ENCODE results near the gene KCNJ12.
"Not testable (repeated sequence)": the region's sequence is repeated elsewhere in the genome, so short reads cannot be mapped to it uniquely, and the experiment has no call there.

Gene KCNJ12

DNA sequence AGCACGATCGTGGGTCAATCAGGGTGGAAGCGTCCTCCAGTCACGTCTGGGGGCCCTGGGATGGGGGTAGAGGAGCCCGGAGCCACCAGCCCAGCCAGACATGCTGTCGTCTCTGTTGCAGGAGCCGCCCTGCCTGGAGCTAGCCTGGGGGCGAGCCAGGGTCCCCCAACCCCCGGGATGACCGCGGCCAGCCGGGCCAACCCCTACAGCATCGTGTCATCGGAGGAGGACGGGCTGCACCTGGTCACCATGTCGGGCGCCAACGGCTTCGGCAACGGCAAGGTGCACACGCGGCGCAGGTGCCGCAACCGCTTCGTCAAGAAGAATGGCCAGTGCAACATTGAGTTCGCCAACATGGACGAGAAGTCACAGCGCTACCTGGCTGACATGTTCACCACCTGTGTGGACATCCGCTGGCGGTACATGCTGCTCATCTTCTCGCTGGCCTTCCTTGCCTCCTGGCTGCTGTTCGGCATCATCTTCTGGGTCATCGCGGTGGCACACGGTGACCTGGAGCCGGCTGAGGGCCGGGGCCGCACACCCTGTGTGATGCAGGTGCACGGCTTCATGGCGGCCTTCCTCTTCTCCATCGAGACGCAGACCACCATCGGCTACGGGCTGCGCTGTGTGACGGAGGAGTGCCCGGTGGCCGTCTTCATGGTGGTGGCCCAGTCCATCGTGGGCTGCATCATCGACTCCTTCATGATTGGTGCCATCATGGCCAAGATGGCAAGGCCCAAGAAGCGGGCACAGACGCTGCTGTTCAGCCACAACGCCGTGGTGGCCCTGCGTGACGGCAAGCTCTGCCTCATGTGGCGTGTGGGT lies 39.2 kb downstream of the KCNJ12 start:
- H3K27me3 Mint-ChIP-seq, H3K27ac Mint-ChIP-seq, H3K4me3 Mint-ChIP-seq: not testable (repeated sequence)

DNA sequence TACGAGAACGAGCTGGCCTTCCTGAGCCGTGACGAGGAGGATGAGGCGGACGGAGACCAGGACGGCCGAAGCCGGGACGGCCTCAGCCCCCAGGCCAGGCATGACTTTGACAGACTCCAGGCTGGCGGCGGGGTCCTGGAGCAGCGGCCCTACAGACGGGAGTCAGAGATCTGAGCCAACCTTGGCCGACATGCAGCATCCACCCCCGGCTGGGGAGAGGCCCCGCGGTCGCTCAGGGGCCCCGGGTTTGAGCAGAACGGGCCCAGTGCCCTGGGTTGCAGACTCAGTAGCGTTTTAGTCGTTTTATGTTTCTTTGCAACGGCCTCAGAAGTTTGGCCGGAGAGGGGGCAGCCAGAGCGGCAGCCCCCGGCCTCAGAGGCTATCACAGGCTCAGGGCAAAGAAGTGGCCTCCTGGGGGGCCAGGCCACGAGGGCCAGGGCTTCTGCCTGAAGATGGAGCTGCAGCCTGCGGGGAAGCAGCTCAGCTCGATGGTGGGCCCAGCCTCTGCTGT lies 40.4 kb downstream of the KCNJ12 start:
- not testable (repeated sequence) for H3K4me3 Mint-ChIP-seq, H3K36me3 Mint-ChIP-seq, H3K27me3 Mint-ChIP-seq, H3K27ac Mint-ChIP-seq, H3K9me3 Mint-ChIP-seq
- H3K4me1 Mint-ChIP-seq = peaks cover 17% of the 10 kb centered on the region

More for the DNA sequence above, 39.2 kb downstream of the KCNJ12 start:
- H3K9me3 Mint-ChIP-seq, H3K36me3 Mint-ChIP-seq: not testable (repeated sequence)
- peaks cover 17% of the 10 kb centered on the region for H3K4me1 Mint-ChIP-seq

DNA sequence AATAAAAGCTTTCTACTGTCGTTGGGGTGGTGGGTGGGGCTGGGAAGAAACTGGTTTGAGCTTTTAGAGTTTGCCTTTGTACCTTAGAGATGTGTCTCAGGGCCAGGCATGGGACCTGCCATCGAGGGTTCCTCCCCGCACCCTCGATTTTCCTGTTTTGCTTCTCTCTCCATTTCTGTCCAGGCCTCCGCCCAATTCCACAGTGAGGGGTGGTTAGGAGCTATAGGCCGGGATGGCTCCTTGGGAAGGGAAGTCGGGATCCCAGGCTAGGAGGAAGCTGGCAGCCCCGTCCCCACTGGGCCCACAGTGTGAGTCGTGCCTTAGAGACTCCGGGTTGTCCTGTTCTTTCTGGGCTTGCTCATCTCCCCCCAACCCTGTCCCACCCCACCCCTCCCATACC lies 41.2 kb downstream of the KCNJ12 start:
- H3K27me3 Mint-ChIP-seq, H3K27ac Mint-ChIP-seq, H3K9me3 Mint-ChIP-seq, H3K4me3 Mint-ChIP-seq, H3K36me3 Mint-ChIP-seq: not testable (repeated sequence)
- H3K4me1 Mint-ChIP-seq = peaks cover 21% of the 10 kb centered on the region

DNA sequence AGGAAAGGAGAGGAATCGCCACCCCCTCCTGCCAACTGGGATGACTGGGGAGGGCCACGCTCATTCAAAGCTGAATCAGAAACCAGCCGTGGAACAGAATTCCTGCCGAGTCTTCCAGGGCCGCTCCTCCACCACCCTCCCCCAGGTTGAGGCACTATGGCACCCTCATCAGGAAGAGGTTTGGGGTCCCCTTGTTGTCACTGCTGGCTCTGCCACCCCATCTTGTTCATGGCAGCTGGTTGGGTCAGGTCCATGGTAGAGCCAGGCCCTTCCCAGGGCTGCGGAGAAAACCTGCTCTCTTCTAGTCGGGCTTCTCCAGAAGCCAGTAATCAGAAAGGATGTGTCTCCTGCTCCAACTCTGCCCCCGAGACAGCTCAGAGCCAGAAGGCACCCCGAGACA lies 41.8 kb downstream of the KCNJ12 start:
- no peak overlapping the region for H3K27ac Mint-ChIP-seq
- H3K36me3 Mint-ChIP-seq = no peaks in the 10 kb centered on the region
- no peaks in the 10 kb centered on the region for H3K9me3 Mint-ChIP-seq
- no peaks in the 10 kb centered on the region for H3K27me3 Mint-ChIP-seq
- H3K4me3 Mint-ChIP-seq = no peak overlapping the region
- peaks cover 21% of the 10 kb centered on the region for H3K4me1 Mint-ChIP-seq

DNA sequence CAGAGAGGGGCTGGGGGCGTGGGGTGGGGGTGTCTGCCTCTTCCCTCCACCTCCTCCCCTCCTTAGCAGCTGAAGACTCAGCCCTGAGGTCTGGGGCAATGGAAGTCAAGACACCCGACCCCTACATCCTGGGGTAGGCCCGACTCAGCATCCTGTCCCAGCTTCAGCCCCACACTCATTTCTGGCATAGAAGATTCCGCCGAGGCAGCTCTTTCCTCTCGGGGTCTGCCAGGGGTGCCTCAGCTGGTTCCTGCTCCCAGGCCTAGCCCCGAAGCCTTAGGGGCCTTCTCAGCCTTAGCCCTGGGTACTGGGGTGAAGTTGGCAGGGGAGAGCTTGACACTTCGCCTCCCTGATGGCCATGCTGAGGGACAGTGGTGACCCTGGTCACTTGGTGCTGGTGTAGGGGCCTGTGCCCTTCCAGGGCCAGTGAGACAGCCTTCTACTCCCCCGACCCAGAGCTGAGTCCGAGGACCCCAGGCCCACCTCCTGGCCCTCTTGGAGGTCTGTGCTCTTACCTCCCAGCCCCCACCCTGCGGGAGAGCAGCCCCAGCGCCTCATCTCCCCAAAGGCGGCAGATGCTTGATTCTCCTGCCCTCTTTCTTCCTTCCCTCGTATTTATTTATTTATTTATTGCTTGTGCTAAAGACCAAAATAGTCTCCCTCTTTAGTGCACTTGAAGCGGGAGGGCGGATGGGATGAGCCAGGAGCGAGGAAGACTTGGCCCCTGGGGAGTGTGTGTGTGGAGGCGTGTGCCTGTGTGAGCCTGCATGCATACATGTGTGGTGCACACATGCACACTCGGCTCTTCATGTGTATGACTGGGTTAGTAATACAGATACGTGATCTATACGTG lies 42.5 kb downstream of the KCNJ12 start:
- H3K4me3 Mint-ChIP-seq = peak overlapping the region; percentile 82
- no peaks in the 10 kb centered on the region for H3K27me3 Mint-ChIP-seq
- H3K27ac Mint-ChIP-seq = peak overlapping the region; percentile 68
- H3K4me1 Mint-ChIP-seq = peaks cover 21% of the 10 kb centered on the region
- H3K9me3 Mint-ChIP-seq = no peaks in the 10 kb centered on the region
- H3K36me3 Mint-ChIP-seq = no peaks in the 10 kb centered on the region

DNA sequence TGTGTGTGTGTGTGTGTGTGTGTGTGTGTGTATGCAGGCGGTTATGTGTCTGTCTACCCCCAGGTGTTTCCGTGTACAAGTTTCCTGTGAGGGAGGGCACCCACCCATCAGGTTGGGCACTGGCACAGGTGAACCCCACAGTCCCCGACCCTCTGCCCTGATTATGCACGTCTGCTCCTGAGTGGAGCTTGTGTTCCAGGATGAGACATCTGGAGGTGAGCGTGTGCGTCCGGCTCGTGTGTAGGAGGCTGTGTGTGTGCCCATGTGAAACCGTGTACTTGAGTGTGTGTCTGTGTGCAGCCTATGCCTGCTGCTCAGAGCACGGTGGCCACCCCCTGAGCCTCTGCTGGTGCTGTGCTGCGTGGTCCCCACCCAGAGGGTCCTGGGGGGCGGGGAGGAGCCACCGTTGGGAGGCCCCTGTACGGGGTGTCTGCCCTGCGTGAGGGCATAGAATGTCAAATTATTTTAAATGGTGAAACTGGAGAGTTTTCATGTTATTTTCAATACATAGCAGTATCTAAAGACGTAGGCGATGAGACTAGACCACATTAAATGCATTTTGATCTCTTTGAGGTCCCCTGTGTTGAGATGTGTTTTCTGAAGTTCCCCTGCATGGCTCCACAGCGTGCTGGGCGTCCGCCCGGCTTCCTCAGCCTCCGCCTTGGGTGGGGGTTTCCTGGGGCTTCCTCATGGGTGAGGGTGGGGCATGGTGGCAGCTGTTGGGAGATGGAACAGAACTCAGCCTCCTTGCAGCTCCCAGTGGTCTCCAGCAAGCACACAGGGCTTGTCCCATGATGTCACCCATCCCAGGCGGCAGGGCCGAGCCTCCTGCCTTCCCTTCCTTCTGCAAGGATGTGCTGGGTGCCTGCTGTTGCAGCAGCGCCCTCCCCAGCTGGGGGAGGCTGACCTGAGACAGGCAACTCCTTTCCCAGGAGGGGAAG lies 43.4 kb downstream of the KCNJ12 start:
- Mint-ChIP-seq H3K27ac (peak overlapping the region; percentile 68), H3K27me3 (no peaks in the 10 kb centered on the region), H3K4me3 (peak overlapping the region; percentile 82), H3K36me3 (no peaks in the 10 kb centered on the region), H3K4me1 (peaks cover 21% of the 10 kb centered on the region), H3K9me3 (no peaks in the 10 kb centered on the region)

DNA sequence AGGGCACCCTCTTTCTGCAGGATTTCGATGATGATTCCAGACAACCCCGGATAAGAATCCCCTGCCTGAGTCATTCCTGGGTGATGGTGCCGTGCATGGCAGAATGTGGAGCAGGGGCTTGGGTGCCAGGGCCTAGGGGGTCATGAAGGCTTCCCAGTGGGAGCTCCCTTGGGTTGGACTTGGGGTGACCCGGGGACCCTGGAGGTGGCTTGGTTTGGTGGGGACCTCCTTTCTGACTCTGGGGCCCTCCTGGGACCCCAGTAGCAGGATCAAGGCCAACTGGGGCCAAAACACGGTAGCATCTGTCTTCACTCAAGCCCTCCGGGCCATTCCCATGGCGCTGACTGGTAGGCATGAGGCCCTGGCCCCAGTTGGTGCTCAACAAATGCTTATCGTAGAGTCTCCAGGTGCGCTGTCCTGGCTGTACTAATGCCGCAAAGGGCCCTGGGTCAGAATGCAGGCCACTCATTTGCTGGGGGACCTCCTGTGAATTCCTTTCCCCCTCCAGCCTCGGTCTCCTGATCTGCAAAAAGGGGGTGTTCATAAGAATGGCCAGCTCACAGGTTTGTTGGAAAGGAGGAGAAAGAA lies 44.4 kb downstream of the KCNJ12 start:
- H3K4me3 Mint-ChIP-seq, H3K27ac Mint-ChIP-seq, H3K9me3 Mint-ChIP-seq, H3K27me3 Mint-ChIP-seq, H3K36me3 Mint-ChIP-seq: not testable (repeated sequence)
- H3K4me1 Mint-ChIP-seq = peaks cover 25% of the 10 kb centered on the region

DNA sequence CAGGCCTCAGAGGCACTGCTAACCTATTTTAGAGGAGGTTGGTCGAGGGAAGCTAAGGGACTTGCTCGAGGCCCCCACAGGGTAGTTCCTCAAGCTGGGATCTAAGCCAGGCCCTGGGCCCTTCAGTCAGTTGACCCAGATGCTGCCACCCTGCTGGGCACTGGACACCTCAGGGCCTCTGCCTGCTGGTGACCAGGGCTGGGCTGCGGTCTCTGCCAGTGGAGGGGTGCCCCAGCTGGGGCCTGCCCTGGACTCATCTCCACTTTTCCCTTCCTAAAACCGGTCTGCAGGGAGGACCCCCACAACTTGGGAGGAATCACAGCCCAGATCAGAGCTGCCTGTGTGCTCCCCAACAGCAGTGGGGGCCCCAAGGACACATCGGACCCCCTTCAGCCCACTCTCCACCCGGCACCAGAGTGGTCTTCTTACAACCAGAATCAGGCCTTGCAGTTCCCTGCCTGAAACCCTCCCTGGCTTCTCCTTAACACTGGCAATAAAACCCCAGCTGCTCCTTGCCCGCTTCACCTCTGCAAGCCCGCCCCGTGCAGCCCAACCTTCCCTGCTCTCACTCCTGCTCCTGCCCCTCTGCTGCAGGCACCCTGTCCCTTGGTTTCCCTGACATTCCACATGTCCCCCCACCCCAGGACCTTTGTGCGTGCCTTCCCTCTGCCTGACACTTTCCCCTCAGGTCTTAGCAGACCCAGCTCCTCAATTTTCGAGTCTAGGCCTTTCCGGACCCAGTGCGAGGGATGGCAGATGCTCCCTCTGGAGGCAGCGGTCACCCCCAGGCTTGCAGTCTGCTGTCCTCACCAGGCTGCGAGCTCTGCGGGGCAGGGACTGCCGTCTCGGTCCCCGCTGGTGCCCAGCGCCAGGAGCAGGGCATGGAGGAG lies 45.5 kb downstream of the KCNJ12 start:
- Mint-ChIP-seq H3K4me1 (peaks cover 25% of the 10 kb centered on the region), H3K27ac (peak overlapping the region; percentile 88)
- not testable (repeated sequence) for H3K4me3 Mint-ChIP-seq, H3K27me3 Mint-ChIP-seq, H3K9me3 Mint-ChIP-seq, H3K36me3 Mint-ChIP-seq

DNA sequence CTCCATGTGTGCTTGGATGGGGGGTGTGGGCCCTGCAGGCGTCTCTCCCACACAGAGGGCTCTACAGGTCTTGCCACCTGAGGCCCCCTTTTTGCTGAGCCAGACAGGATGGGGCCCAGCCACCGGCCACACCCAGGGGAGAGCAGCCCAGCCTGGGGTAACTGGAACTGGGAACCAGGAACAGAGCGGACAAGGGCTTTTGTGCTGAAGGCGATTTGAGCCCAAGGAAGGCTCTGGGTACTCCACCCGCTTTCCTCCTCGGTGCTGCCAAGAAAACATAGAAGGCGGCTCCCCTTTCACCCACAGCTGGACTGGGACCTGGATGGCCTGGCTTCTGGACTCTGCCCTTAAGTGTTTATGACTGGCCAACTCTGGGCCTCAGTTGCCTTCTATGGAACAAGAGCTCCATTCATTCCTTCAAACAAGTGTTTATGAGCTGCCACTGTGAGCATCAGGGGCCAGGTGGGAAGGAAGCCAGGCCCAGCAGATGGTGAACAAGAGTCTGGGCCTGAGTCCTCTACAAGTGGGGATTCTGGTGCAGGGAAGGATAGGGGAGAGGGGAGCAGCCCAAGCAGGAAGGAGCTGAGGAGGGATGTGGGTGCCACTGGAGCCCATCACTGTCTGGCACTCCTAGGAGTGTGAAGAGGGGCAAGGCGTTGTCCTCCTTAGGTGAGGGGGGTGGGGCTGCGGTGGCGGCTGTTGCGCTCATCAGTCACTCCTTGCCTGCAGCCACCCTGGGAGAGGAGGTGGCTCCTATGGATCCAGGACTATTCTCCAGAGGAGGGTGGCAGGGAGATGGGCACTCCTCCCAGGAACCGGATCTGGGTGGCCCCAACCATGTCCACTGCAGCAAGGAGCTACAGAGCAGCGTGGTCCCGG lies 46.4 kb downstream of the KCNJ12 start:
- H3K27ac Mint-ChIP-seq, H3K4me3 Mint-ChIP-seq, H3K36me3 Mint-ChIP-seq, H3K27me3 Mint-ChIP-seq, H3K9me3 Mint-ChIP-seq: not testable (repeated sequence)
- peaks cover 25% of the 10 kb centered on the region for H3K4me1 Mint-ChIP-seq

DNA sequence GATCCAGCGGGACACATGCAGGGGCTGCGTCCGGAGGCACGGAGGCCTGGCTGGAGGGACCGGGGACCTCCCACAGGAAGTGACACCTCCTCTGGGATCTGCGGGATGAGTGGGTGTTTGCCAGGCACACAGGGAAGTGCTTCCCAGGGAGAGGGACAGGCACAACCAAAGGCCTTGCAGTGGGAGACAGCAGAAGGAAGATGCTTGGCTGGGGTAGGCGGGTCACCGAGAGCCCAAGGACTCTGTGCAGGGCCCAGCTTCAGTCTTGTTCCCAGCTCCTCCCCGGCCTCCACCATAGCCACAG lies 47.0 kb downstream of the KCNJ12 start:
- not testable (repeated sequence) for H3K27me3 Mint-ChIP-seq, H3K27ac Mint-ChIP-seq, H3K36me3 Mint-ChIP-seq, H3K4me3 Mint-ChIP-seq, H3K9me3 Mint-ChIP-seq
- H3K4me1 Mint-ChIP-seq = peaks cover 22% of the 10 kb centered on the region

DNA sequence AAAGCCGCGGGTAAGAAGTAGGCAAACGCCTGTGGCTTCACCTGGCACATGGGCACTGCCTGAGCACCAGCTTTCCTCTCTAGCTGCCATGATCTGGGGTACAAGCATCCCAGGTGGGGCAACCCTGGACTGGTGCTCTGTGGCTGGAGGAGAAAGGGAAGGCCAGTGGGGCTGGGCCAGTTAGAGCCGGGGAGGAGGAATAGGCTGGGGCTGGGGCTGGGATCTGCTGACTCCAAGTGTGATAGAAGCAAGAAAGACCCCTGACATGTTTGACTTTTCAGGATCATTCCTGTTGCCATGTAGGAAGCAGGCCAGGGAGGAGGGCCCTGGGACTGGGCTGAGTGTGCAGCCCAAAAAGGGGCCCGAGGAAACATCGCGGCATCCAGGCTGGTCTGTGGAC lies 48.5 kb downstream of the KCNJ12 start:
- not testable (repeated sequence) for H3K36me3 Mint-ChIP-seq, H3K27me3 Mint-ChIP-seq, H3K27ac Mint-ChIP-seq, H3K4me3 Mint-ChIP-seq, H3K9me3 Mint-ChIP-seq
- H3K4me1 Mint-ChIP-seq = peaks cover 13% of the 10 kb centered on the region

DNA sequence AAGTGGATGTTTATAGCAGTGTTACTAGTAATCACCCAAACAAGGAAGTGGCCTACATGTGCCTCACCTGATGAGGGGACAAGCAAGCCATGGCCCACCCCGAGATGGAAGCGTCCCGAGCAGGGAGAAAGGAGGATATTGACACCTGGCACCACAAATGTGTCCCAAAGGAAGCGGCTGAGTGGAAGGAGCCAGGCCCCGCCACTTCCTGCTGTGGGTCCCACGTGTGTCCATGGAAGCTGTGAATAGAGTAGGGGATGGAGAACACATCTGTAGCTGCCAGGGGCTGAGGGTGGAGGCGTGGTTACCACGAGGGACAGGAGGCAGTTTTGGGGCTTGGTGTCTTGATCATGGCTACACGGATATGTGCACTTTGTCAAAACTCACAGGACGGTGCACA lies 49.2 kb downstream of the KCNJ12 start:
- H3K36me3 Mint-ChIP-seq = no peaks in the 10 kb centered on the region
- H3K27ac Mint-ChIP-seq = no peak overlapping the region
- H3K4me3 Mint-ChIP-seq = no peak overlapping the region
- H3K4me1 Mint-ChIP-seq = peaks cover 8% of the 10 kb centered on the region
- no peaks in the 10 kb centered on the region for H3K9me3 Mint-ChIP-seq
- no peaks in the 10 kb centered on the region for H3K27me3 Mint-ChIP-seq

DNA sequence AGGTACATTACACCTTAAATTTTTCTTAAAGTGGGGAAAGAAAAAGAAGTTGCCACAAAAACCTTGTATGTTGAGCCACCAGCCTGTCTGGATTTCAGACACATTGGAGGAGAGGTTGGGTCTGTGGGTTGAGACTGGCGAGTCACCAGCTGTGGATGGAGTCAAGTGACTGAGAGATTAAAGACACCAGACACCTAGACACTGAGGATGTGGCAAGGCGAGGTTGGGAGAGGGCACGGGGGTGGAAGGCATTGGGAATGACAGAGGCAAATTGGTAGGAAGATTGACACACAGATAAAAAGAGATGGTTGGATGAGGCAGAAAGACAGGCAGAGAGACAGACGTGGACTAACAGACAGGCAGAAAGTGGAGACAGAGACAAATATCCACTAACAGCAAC lies 49.6 kb downstream of the KCNJ12 start:
- Mint-ChIP-seq H3K9me3 (no peaks in the 10 kb centered on the region), H3K4me3 (no peak overlapping the region), H3K27me3 (no peaks in the 10 kb centered on the region), H3K4me1 (peaks cover 8% of the 10 kb centered on the region), H3K27ac (no peak overlapping the region), H3K36me3 (no peaks in the 10 kb centered on the region)

DNA sequence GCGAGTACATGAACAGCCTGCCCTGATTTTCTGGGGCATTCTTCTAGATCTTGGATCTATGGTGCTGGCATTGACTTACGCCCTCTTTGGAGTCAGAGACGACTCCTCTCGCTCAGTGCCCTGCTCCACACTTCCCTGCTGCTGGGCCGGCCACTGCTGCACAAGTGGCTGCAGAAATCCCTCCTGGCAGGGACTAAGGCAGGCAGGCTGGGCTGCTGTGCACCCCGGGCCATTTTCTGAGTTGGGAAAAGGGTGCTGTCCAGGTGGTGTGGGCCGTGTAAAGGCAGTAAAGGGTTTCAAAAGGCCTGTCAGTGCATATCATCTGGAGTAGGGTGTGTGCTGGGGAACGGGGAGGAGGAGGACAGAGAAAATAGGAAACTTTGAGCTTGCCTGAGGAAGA lies 50.1 kb downstream of the KCNJ12 start:
- not testable (repeated sequence) for H3K36me3 Mint-ChIP-seq, H3K4me3 Mint-ChIP-seq, H3K27me3 Mint-ChIP-seq, H3K27ac Mint-ChIP-seq, H3K4me1 Mint-ChIP-seq, H3K9me3 Mint-ChIP-seq

All from activated naive CD4-positive, alpha-beta T cell treated with anti-CD3 and anti-CD28 coated beads, Interleukin-2, amount 50 U/mL, for 24 hours (primary cell).